Vagina (tissue), 2 donors: ENCODE measurements around the gene PPL. TPM values are rescaled to one million over a fixed set of nuclear protein-coding genes. Genes with fewer than 3 reads are reported as not detected.
A peak's percentile ranks its signal among the peaks of the same experiment; 100 is the strongest.

Source experiments
- DNase-seq, 2 donors: peaks; one replicate each; pipeline ENCODE4 v3.0.0-alpha.2; 2017; ENCODE audit errors: extremely low spot score in 2 of 2
- H3K27ac ChIP-seq: fragments of 200-600 bp; sonication (generic); one replicate; pipeline ENCODE4 v1.5.1; 2019
- H3K27me3 ChIP-seq: fragments of 200-600 bp; sonication (generic); one replicate; pipeline ENCODE4 v1.5.1; 2019
- H3K36me3 ChIP-seq, 2 donors: fragments of 200-600 bp; sonication (generic); one replicate each; pipeline ENCODE4 v1.5.1; 2017 to 2019
- H3K4me1 ChIP-seq: fragments of 200-600 bp; sonication (generic); one replicate; pipeline ENCODE4 v1.5.1; 2019
- H3K4me3 ChIP-seq, 2 donors: fragments of 200-600 bp; sonication (generic); 1 replicate in 1 of 2; 2 replicates in 1 of 2; pipeline ENCODE4 v1.5.1; 2016 to 2019
- H3K9me3 ChIP-seq: fragments of 200-600 bp; sonication (generic); one replicate; pipeline ENCODE4 v1.5.1; 2019
- POLR2A ChIP-seq, 2 donors: fragments of 450-650 bp; IDR thresholded peaks; one replicate each; pipeline ENCODE4 v1.6.1; 2017; ENCODE audit warnings: antibody characterized with exemption in 2 of 2, mild to moderate bottlenecking in 2 of 2, moderate library complexity in 2 of 2
- POLR2AphosphoS5 ChIP-seq, 2 donors: sonication (generic); formaldehyde crosslinking; IDR thresholded peaks; one replicate each; pipeline ENCODE4 v1.9.0; 2017; ENCODE audit warnings: antibody characterized with exemption in 2 of 2, mild to moderate bottlenecking in 2 of 2, low read depth in 1 of 2; ENCODE audit not compliant: insufficient read depth in 1 of 2
- intact Hi-C: fragments of 100-400 bp; cut with DNase I; formaldehyde crosslinking; loops from one replicate; pipeline ENCODE4 v1.15.1; 2023
- total RNA-seq: library from RNA; depleted of rRNA; stranded (reverse); fragments of >200 nt; gene quantifications from one replicate; pipeline ENCODE4 v1.2.3, GENCODE V29; 2016
- TF ChIP-seq, protein P1 (sequence below), 3 experiments: fragments of 450-650 bp in 2 of 3; fragments of 200-600 bp in 1 of 3; sonication (generic) in 1 of 3; IDR thresholded peaks; one replicate each; pipeline ENCODE4 v1.5.1; 2017 to 2019; ENCODE audit warnings: antibody characterized with exemption in 3 of 3, mild to moderate bottlenecking in 2 of 3, moderate library complexity in 2 of 3

The PPL gene
- total RNA-seq, 1 donor from 2014 or later, result 391 TPM

DNA sequence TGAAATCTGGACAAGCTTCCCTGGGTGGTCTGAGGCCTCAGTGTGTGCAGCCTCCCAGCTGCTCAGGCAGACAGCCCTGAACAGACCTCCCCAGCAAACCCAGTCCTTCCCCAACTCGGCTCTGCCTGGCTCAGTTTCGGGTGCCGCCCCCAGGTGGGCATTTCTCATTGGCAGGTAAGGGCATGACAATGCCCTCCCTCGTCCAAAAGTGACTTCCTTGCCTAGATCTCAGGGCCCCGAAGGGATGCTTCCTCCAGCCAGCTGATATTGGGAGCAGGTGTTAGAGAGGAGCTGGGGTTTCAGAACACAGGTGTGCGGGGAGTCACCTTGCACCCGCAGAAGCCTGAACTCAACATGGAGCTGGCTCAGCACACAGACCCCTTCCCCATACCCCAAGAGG lies 3.8 kb upstream of the PPL start:
- no peaks in the 10 kb centered on the region for H3K27me3 ChIP-seq
- H3K36me3 ChIP-seq, result no peaks in the 10 kb centered on the region
- H3K9me3 ChIP-seq, result no peaks in the 10 kb centered on the region
- H3K4me3 ChIP-seq, result no peak overlapping the region
- DNase-seq, result no peak
- TF ChIP-seq POLR2A (IDR thresholded peaks at IDR 0.05), result no peak
- TF ChIP-seq, protein P1, sequence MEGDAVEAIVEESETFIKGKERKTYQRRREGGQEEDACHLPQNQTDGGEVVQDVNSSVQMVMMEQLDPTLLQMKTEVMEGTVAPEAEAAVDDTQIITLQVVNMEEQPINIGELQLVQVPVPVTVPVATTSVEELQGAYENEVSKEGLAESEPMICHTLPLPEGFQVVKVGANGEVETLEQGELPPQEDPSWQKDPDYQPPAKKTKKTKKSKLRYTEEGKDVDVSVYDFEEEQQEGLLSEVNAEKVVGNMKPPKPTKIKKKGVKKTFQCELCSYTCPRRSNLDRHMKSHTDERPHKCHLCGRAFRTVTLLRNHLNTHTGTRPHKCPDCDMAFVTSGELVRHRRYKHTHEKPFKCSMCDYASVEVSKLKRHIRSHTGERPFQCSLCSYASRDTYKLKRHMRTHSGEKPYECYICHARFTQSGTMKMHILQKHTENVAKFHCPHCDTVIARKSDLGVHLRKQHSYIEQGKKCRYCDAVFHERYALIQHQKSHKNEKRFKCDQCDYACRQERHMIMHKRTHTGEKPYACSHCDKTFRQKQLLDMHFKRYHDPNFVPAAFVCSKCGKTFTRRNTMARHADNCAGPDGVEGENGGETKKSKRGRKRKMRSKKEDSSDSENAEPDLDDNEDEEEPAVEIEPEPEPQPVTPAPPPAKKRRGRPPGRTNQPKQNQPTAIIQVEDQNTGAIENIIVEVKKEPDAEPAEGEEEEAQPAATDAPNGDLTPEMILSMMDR (IDR thresholded peaks at IDR 0.05), result no peak
- no peak for TF ChIP-seq POLR2AphosphoS5 (IDR thresholded peaks at IDR 0.05; ENCODE audit: insufficient read depth in 1 of 2, low read depth in 1 of 2)
- H3K27ac ChIP-seq, result peak overlapping the region; percentile 15
- intact Hi-C loops, result no loop called here
- H3K4me1 ChIP-seq, result peaks cover 67% of the 10 kb centered on the region

DNA sequence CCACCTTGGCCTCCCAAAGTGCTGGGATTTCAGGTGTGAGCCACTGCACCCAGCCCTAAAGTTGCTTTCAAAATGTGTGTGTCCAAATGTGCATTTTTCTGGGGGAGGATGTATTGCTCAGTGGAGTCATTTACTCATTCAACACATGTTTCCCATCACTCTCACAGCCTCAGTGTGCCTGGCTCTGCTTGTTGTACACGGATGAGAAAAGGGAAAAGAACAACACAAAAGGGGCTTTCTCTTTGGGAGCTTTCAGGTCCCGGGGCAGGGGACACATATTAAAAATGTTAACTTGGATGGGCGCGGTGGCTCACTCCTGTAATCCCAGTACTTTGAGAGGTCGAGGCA lies 1.7 kb upstream of the PPL start:
- no peak for DNase-seq
- no peaks in the 10 kb centered on the region for H3K9me3 ChIP-seq
- no peak overlapping the region for H3K4me3 ChIP-seq
- peaks cover 64% of the 10 kb centered on the region for H3K4me1 ChIP-seq
- TF ChIP-seq, protein P1 (IDR thresholded peaks at IDR 0.05), result no peak
- TF ChIP-seq POLR2A (IDR thresholded peaks at IDR 0.05) (no peak), POLR2AphosphoS5 (IDR thresholded peaks at IDR 0.05; ENCODE audit: insufficient read depth in 1 of 2, low read depth in 1 of 2) (no peak)
- no peaks in the 10 kb centered on the region for H3K36me3 ChIP-seq
- no peaks in the 10 kb centered on the region for H3K27me3 ChIP-seq
- intact Hi-C loops, result no loop called here
- H3K27ac ChIP-seq, result peak overlapping the region; percentile 91

DNA sequence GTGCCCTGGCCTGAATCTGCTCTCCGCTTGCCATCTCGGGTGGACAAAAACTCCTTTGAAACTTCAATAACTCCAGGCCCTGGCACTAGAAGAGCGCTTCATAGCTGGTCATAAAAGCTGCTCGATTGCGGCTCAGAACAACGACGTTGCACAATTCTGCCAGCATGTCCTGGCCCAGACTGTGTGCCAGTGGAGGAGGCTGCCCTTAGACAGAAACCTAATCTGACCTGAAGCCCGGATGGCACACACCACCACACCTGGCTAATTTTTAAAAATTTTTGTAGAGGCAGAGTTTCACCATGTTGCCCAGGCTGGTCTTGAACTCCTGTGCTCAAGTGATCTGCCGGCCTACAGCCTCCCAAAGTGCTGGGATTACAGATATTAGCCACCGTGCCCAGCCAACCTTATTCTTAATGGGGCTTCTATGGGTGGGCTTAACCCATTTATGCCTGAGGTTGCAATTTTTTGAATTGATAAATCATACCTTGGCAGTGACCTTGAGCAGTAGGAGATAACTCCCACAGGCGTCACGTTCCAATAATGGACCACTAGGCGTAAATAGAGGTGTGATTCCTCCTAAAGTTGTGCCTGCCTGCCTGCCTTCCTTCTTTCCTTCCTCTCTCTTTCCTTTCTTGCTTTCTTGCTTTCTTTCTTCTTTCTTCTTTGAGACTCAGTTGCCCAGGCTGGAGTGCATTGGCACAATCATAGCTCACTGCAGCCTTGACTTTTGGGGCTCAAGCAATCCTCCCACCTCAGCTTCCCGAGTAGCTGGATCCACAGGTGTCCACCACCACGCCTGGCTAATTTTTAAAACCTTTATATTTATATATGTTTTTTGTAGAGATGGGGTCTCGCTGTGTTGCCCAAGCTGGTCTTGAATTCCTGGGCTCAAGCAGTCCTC lies 1.1 kb upstream of the PPL start:
- H3K4me3 ChIP-seq, result peak overlapping the region in 1 of 2 donors; percentile 84
- no peak for DNase-seq
- intact Hi-C loops, result no loop called here
- no peaks in the 10 kb centered on the region for H3K27me3 ChIP-seq
- TF ChIP-seq POLR2A (IDR thresholded peaks at IDR 0.05) (no peak), POLR2AphosphoS5 (IDR thresholded peaks at IDR 0.05; ENCODE audit: insufficient read depth in 1 of 2, low read depth in 1 of 2) (no peak)
- TF ChIP-seq, protein P1 (IDR thresholded peaks at IDR 0.05), result no peak
- H3K9me3 ChIP-seq, result no peaks in the 10 kb centered on the region
- H3K27ac ChIP-seq, result peak overlapping the region; percentile 91
- no peaks in the 10 kb centered on the region for H3K36me3 ChIP-seq
- H3K4me1 ChIP-seq, result peaks cover 64% of the 10 kb centered on the region

DNA sequence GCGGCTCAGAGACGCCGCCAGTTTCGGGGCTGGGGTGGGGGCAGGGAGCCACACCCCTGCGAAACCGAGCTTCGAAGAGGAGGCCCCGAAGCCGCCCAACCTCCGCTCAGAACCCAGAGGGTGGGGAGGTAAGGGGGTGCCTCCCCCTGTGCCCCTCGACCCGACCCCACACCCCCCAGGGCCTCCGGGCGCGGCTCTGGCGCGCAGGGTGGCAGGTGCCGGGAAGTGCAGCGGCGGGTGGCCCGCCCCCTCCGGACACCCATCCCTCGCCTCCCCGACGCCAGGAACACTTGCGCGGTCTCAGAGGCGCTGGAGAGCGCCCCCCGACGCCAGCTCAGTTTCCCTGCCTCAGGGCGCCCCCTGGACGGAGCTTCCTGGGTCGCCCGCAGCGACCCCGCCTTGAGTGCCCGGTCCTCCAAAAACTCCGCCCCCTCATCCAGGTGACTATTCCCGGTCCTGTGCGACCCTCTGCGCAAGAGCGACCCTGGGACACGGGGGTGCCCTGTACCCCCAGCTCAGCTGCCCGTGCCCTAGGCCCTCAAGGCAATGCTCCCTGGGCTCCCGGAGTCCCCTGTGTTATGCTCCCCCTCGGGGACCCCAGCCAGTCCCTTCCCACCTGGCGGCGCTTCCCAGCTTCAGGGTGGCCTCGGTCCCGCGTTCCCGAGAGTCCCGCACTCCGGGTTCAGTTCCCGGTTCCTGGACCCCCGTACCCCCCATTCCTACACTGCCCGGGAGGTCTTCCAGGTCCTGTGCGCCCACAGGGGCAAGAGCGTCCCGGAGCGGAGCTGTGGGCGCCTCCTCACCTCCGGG lies 562 bp downstream of the PPL start:
- no peaks in the 10 kb centered on the region for H3K36me3 ChIP-seq
- intact Hi-C loops, result no loop called here
- H3K27ac ChIP-seq, result peak overlapping the region; percentile 91
- no peaks in the 10 kb centered on the region for H3K9me3 ChIP-seq
- TF ChIP-seq, protein P1 (IDR thresholded peaks at IDR 0.05), result no peak
- TF ChIP-seq POLR2A (IDR thresholded peaks at IDR 0.05) (no peak), POLR2AphosphoS5 (IDR thresholded peaks at IDR 0.05; ENCODE audit: insufficient read depth in 1 of 2, low read depth in 1 of 2) (peak in 1 of 2 donors; percentile 52)
- no peaks in the 10 kb centered on the region for H3K27me3 ChIP-seq
- DNase-seq, result no peak
- peak overlapping the region; percentile 77 to 84 for H3K4me3 ChIP-seq
- peaks cover 69% of the 10 kb centered on the region for H3K4me1 ChIP-seq
